WTC11 (cell line): Measurements from ENCODE around the gene ZSCAN9.

Experiments used
- GTF2I ChIP-seq: fragments of 250-450 bp; sonication (Bioruptor Pico); conservative IDR thresholded peaks from 2 replicates; pipeline ENCODE4 v1.4.0; 2021; ENCODE audit warnings: mild to moderate bottlenecking
- ZNF423 ChIP-seq: fragments of 250-450 bp; sonication (Bioruptor Pico); IDR thresholded peaks from 2 replicates; pipeline ENCODE4 v2.1.2; 2022; ENCODE audit warnings: mild to moderate bottlenecking, moderate library complexity

GRCh38 chr6:28205879-28206278 is 19.2 kb upstream of the ZSCAN9 start:
- TF ChIP-seq GTF2I (CRISPR knock-in tag) (no peak), ZNF423 (CRISPR knock-in tag) (no peak)
